ENCODE measurements around the gene GSTK1.
"Not testable (repeated sequence)": the region's sequence is repeated elsewhere in the genome, so short reads cannot be mapped to it uniquely, and the experiment has no call there.

GRCh38 chr7:143264196-143264568 is 941 bp downstream of the GSTK1 start:
- TF ChIP-seq RFX5 (IDR thresholded peaks at IDR 0.05; ENCODE audit: low read depth, low read length); POLR2A (IDR thresholded peaks at IDR 0.05; ENCODE audit: low read depth, low read length); ZBTB11 (CRISPR knock-in tag; IDR thresholded peaks at IDR 0.05); BCLAF1 (IDR thresholded peaks at IDR 0.05); CBX5 (IDR thresholded peaks at IDR 0.05; ENCODE audit: low read depth); MAX (IDR thresholded peaks at IDR 0.05; ENCODE audit: low read depth, low read length); EP300 (IDR thresholded peaks at IDR 0.05; ENCODE audit: borderline replicate concordance in 1 of 2, control insufficient read depth in 1 of 2, low read depth in 2 of 2, low read length in 2 of 2); EZH2 (IDR thresholded peaks at IDR 0.05; ENCODE audit: borderline replicate concordance, control insufficient read depth, low read depth, low read length): not testable (repeated sequence)
- TF ChIP-seq, protein P1, sequence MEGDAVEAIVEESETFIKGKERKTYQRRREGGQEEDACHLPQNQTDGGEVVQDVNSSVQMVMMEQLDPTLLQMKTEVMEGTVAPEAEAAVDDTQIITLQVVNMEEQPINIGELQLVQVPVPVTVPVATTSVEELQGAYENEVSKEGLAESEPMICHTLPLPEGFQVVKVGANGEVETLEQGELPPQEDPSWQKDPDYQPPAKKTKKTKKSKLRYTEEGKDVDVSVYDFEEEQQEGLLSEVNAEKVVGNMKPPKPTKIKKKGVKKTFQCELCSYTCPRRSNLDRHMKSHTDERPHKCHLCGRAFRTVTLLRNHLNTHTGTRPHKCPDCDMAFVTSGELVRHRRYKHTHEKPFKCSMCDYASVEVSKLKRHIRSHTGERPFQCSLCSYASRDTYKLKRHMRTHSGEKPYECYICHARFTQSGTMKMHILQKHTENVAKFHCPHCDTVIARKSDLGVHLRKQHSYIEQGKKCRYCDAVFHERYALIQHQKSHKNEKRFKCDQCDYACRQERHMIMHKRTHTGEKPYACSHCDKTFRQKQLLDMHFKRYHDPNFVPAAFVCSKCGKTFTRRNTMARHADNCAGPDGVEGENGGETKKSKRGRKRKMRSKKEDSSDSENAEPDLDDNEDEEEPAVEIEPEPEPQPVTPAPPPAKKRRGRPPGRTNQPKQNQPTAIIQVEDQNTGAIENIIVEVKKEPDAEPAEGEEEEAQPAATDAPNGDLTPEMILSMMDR (IDR thresholded peaks at IDR 0.05 in 2 of 3, conservative IDR thresholded peaks at IDR 0.05 in 1 of 3; ENCODE audit: control insufficient read depth in 2 of 3, extremely low read depth in 1 of 3, insufficient read depth in 1 of 3, low read depth in 3 of 3, low read length in 3 of 3), result not testable (repeated sequence)
